AG08396 (cell line): ENCODE data around the gene TXNRD3.

Experiments
- DNase-seq: peaks from one replicate; pipeline ENCODE4 v3.0.0; 2012; ENCODE audit warnings: low spot score, mixed read lengths

The TXNRD3 gene

DNA sequence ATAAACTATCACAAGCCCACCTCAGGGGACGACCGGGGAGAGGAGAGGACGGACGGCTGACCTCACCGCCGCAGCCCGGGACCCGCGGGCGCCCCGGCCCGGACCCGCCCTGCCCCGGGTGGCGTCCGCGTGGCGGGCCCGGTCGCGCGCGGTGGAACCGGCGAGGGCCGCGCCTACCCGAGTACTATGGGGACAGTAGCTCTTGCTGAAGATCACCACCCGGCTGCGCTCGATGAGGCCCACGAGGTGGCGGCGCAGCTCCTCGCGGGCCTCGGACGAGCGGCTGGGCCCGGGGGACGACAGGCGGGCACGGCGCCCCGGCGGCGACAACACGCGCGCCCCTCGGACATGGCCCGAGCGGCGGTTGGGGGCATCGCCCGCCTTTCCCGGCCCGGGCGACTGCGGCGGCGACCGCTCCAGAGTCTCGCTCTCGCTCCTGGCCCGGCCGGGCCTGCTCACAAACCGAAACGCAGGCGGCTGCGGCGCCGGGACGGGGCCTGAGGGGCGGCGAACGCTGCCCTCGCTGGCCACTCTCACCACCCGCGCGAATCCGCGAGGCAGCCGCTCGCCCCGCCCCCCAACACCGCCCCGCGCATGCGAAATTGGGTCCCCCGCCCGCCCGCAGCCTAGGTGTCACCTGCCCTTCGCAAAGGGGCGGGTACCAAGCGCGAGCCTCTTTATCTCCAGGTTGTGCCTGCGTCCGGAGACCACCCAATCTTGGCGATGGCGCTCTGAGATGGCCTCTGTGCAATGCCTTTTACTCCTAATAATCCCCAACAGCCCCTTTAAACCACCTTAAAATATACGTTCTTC, at the start of gene TXNRD3:
TXNRD3 (minus strand) TSS at position 554 of the 813 bp plus-strand sequence.
- peak; percentile 91 for DNase-seq

DNA sequence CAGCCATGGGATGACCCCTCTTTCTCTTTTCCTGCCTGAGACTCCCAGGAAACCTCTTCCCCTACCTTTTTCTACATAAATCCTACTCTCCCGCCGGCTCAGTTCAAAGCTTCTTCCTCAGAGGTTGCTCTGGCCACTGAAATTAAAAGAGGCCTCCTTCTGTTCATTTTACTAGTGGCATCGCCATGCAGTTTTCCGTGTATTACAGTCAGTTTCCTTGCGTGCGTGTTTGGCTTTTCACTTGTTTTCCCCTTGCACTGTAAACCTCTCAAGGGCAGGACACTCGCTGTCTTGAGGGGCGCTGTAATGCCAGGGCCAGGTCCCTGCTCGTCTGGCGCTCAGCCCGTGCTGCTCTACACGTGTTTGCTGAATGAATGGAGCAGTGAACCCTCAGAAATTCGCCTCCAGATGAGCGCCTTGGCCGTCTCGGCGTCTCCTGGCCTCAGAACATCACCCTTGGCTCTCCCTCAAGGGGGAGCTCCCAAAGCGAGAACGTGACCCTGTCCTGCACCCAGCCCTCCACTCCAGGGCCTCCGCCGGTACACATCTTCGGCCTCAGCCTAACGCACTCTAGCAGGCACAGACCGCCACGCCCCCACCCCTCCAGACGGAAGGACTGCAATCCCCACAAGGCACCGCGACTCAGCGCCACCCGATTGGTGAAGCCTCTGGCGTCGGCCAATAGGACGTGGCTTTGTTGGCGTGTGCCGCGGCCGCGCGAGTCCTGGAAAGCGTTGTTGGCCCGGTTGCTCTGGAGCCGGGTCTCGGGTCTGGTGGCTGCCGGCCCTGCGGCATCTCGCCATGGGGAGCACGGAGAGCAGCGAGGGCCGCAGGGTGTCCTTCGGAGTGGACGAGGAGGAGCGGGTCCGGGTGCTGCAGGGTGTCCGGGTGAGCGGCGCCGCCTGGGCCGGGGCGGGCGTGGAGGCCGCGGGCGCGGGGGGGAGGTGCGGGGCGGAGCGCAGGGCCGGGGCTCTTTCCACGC, 48.9 kb upstream of the TXNRD3 start, which contains the start of gene CHCHD6:
CHCHD6 (plus strand) TSS at position 729 of the 982 bp plus-strand sequence; CDS start at position 802, 73 bp downstream.
- peak; percentile 99 for DNase-seq

DNA sequence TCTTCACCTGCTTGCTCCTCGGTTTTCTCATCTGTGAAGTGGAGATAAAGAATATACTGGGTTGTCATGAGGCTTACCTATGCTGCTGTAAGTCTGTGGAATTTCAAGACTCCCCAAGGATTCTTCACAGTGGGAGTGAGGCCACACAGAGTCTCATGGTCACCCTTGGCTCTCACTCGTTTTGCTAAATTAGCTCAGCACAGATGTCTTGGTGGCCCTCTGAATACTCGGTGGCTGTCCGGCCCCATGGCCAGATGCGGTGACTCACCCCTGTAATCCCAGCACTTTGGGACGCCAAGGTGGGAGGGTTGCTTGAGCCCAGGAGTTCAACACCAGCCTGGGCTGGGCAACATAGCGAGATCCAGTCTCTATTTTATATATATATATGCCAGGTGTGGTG, 44.1 kb upstream of the TXNRD3 start:
- DNase-seq: no peak

DNA sequence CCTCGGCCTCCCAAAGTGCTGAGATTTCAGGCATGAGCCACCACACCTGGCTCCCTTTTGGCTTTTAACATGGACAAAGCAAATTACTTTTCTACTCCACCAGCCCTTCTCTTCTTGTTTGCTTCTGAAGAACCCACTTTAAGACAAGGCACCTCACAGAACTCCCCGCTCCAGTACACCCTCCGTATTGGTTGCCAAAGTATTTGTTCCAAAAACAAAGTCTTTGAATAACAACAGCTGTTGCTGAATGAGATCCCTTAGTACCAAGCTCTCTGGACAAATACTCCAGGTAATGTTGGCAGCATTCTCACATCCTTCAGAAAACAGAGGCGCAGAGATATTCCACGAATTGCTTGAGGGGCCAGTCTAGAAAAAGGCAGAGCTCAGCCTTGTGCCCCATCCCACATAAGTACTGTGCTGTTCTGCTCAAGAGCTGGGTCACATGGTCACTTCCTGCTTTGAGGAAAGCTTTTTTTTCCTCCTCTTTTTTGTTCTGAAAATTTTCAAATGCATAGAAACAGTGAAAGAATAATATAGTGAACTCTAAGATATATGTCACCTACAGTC, 41.9 kb upstream of the TXNRD3 start:
- no peak for DNase-seq

DNA sequence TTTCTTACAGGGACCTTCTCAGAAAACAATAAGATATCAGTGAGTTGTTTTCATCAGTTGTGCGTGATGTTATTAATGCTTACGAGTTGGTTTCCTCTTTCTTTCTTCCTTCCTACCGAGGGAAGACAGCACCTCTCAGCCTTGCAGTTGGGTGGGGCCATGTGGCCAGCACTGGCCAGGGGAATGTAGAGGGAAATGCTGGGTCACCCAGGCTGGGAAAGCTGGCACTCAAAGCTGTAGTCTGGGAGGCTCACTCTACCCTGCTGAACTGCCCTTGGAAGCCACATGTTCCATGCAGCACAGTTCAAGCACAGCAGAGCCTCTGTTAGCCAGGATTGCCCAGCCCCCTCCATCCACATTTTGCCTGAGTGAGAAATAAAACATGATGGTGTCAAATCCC, 39.0 kb upstream of the TXNRD3 start:
- peak; percentile 2 for DNase-seq

DNA sequence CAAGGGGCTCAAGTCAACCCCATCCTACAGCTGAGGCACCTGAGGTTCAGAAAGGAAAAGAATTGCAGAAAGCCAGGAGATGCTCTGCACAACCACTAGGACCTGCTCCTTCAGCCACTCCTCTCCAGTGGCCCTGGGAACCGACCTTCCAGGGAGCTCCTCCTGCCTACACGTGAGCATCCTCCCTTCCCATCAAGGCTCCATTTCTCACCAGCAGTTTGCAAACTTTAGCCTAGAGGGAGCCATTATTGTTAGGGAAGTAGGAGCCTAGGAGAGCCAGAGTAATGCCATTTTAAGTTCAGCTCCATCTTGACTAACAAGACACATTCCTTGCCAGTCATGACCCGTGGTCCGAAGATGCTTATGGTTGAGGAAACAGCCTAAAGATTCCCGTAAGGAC, 37.9 kb upstream of the TXNRD3 start:
- DNase-seq: no peak

DNA sequence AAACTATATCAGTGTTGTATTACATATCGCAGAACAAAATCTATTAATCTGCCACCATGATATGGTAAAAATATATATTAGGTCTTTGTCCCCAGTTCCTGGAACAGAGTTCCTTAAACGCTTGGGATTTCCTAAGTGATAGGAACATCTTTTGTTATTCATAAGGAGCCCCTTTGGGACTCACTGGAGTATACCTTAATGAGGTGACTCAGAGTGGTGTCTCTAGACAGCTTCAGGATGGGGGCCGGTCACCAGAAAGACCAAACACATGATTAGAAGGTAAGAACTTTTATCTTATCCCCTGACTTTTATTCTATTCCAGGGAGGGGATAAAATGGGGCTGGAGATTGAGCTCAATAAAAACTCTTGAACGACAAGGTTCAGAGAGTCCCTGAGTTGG, 36.8 kb upstream of the TXNRD3 start:
- DNase-seq: no peak

DNA sequence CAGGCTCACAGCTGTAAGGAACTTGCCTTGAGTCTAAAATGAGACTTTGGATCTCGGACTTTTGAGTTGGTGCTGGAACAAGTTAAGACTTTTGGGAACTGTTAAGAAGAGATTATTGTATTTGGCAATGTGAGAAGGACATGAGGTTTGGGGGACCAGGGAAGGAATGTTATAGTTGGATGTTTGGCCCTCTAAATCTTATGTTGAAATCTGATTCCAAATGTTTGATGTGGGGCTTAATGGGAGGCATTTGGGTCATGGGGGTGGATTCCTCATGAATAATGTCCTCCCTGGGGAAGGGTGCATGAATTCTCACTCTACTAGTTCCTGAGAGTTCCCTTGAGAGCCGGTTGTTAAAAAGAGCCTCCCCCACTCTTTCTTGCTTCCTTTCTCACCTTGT, 30.6 kb upstream of the TXNRD3 start:
- peak; percentile 1 for DNase-seq

DNA sequence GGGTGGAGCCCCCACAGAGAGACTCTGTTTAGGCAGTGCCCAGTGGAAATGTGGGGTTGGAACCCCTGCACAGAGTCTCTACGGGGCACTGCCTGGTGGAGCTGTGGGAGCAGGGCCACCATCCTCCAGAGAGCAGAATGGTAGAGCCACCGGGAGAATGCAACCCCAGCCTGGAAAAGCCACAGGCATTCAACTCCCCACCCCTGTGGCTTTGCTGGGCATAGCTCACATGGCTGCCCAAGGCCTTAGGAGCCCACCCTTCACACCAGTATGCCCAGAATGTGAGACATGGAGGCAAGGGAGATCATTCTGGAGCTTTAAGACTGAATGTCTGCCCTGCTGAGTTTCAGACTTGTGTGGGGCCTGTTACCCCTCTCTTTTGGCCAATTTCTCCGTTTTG, 30.1 kb upstream of the TXNRD3 start:
- DNase-seq: no peak

DNA sequence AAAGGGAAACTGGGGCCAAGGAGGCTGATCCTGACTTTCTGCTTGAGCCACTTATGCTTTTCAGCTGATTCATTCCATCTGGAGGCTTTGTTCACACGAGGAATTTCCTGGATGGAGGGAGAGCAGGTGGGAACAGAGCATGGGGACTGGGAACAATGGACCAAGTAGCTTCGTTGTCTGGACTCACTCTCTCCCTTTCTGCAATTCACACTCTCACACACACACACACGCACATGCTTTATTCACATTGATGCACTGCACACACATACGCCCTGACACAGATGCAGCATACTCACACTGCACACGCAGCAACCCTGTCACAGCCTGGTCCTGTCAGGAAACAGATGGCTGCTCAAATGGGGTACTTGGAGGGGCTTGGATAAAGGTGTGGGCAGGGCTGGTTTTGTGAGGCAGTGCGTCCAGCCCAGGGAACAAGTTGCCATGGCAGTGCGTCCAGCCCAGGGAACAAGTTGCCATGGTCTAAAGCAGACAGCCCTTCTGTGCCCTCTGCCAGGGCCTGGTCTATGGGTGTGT, 29.4 kb upstream of the TXNRD3 start:
- no peak for DNase-seq

DNA sequence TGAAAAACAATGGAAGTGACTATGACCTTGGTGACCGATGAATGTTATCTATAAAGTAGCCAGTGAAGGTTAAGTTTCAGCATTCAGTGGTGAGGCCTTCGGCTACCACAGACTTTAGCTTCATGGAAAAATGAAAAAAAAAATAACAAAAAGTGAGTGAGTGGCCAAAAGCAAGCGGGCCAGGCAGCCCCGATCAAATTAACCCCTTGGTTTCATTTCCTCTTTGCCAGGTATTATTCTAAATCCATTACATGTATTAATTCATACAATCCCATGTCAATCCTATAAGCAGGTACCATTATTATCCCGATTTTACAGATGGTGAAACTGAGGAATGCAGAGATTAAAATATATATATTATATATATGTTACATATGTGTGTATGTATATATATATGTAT, 28.1 kb upstream of the TXNRD3 start:
- no peak for DNase-seq

DNA sequence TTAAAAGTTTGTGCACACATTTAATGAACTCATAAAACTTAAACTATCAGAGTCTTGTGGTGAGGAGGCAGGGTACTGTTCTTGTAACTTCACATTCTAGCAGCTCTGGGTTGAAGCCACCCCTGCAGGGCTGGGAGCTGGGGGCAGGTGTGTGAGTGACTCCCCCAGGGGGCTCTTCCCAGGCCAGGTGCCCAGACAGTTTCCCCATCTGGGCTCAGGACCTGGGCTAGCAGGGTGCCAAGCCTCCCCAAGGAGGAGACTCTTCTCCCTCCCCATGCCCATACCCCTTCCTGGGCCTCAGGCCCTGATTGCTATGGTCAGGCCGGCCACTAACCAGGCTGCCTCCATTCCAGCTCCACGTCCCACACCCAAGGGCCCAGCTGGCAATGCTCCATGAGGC, 27.1 kb upstream of the TXNRD3 start:
- DNase-seq: no peak

DNA sequence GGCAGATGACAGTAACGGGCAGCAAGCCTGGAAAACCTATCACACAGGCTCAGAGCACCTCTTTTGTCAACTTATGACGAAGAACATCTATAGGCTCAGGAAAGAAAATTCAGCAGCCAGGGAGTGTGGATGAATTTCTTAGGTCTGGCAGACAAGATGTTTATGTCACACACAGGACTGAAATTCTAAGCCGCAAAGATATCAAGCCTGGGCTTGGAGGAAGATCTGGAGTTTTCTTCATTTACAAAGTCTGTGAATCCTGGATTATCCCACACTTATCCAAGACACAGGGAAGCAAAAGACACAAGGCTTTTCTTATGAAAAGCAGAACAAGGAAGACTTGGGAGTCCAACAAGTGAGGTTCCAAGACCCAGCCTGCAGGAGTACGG, 25.7 kb upstream of the TXNRD3 start:
- DNase-seq: no peak

DNA sequence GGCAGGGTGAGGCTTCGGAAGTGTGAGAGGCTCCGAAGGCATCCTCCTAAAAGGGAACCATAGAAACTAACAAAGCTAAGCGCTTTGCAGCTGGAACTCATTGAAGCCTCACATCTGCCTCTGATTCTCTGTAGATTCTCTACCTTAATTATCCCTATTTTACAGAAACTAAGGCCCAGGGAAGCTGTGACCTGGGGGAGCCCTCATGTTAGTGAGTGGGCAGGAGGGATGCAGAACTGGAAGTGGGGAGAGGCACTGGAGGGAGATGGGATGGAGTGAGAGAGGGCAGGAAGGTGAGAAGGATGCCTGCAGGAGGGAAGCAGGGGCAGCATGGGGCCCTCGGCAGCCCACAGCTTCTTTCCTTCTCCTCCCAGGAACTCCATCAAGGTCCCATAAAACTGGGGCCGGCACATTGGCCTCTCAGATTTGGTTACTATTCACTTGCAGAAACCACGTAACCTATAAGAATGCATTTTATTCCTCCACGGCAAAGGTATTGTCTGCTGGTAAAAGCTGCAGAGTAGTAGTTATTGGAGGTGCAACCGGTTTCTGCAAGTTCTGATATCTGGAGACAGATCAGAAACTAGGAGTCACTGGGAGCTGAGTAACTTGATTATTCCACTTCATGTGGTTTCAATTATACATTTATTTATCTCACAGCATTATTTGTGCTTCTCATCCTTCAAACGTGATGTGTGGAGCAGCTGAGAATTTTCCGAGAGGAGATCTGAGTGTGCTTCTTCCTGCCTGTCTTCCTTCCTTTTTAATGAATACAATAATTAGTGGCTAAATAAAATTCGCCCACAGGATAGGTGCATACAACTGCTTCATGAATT, 25.1 kb upstream of the TXNRD3 start:
- DNase-seq: no peak

DNA sequence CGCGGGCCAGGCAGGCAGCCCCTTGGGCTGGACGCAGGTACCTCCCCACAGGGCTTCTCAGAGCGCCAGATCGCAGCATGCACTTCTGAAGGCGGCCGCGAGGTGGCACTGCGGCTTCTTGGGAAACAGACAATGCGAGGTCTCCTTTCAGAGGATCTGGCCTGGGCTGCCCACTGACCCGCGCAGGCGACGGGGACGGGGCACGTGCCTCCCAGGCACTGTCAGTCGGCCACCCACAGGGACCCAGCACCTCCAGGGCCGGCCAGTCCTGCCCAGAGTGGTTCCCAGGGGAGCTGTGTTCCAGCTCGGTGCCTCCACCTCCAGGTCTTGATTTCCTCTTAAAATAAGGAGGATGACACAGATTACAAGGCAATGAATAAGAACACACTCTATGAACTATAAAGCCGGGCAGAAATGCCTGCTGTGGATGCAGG, 24.4 kb upstream of the TXNRD3 start:
- peak; percentile 82 for DNase-seq

DNA sequence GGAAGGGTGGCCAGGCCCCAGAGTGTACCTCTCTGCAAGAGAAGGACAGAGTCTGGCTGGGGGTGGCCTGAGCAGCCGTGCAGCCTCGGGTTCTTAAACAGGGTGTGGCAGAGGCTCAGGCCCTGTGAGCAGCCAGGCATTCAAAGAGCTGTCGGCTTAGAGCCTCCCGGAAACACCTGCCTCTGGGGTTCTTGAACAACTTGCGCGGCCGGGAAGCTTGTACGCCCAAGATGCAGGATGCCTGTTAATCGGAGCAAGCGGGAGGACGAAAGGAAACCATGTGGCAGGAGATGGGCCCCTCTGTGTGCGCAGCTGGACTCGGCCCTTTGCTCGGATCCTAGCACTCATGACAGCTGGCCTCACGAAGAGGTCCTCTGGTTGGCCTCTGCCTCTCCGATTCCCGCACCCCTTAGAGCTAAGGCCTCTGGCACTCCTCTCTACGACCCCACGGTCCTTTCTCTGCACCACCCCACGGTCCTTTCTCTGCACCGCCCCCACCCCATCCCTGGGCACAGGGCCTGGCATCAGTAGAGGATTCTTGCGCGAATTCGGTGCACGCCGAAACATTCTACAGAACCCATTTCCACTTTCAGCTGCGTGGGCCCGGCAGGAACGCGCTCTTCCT, 23.9 kb upstream of the TXNRD3 start:
- no peak for DNase-seq

DNA sequence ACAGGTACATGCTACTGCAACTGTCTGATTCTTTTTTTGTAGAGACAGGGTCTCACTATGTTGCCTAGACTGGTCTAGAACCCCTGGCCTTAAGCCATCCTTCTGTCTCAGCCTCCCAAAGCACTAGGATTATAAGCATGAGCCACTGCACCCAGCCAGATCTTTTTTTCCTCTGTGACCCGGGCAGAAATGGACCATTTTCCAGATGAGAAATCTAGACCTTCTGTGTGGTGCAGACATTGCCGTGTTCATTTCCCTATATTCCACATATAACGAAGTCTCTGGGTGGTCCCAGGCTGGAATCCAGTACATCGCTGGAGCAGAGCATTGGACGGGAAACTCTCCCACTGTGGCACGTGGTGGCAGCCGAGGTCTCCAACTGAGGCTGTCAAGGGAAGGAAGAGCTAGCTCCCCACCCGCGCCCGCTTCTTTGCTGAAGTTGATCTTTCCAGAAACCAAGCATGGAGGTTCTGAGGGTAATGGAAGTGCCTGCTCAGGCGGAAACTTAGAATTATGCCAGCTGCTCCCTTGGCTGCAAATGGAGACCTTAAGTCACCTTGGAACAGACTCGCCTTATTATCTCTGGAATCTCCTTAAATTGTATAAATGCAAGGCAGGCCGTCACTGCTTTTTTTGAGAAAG, 23.1 kb upstream of the TXNRD3 start:
- DNase-seq: no peak

DNA sequence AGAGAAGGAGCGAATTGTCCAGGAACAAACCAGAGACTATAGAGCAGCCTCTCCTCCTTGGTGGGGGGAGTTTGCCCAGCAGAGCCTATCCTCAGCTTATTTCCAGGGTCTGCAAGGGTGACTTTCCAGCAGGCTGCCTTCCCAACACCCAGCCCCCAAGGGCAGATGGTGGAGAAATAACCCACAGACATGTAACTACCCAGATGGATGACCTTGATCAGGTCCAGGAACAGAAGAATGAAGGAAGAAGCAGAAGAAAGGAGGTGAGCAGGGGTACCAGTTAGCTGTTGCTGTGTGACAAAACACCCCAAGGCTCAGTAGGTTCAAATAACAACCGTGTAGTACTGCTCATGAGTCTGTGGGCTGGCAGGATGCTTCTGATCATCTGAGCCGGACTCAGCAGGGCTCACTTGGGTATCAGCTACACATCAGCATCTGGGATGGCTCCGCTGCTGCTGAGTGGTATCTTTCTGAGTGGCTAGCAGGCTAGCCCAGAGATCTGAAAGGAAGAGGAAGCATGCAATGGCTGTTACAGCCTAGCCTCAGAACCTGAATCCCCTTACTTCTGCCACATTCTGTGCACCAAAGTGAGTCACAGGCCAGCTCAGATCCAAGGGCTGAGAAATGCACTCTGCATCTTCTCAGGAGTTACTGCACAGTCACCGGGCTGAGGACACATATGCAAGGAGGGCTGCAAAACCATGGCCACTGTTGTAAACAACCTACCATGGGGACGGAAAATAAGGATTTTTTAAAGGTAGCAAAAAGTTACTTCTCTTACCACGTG, 22.2 kb upstream of the TXNRD3 start:
- peak; percentile 64 for DNase-seq

DNA sequence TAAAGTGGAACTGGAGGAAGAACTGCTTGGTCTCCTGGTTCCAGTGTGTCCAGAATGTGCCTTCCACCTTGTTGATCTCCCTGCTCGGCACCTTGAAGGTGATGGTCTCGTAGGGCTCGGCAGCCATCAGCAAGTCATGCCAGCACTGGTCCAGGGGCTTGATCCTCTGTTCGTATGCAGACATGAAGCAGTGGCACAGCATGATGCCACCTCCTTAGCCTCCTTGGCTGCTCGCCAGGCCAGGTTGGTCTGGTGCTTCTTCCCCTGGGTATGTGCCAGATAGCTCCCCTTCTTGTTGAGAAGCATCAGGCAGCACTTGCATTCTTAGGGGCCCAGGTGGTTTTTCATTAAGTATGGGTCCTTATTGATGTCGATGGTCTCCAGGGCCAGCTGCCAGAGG, 17.8 kb upstream of the TXNRD3 start:
- DNase-seq: no peak

DNA sequence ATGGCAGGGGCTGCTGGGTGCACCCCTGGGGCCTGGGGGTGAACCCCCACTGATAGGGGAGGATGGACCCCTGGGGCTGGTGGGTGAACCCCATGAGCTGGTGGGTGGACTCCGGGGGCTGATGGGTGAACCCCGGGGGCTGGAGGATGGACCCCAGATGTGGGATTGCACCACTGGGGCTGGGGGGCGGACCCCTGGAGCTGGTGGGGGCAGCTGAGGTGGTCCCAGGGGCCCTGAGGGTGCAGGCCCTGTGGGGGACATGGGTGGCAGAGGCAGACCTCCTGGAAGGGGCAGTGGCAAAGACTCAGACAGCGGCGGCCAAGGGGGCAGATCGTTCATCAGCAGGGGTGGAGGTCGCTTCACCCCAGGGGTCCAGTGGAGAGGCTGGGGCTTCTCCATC, 17.4 kb upstream of the TXNRD3 start:
- no peak for DNase-seq
